ENCODE data around the gene TCF12. TPM values are rescaled to one million over a fixed set of nuclear protein-coding genes. Genes with fewer than 3 reads are reported as not detected.
A peak's percentile ranks its signal among the peaks of the same experiment; 100 is the strongest.

TCF12 gene
- polyA plus RNA-seq, 1 donor = 194 TPM

- DNase-seq = no peak
Observed at GRCh38 chr15:57045741-57046382, 127.4 kb downstream of the TCF12 start.

GRCh38 chr15:57048930-57049549 lies 130.6 kb downstream of the TCF12 start:
- DNase-seq = no peak

- no peak for DNase-seq
Observed at GRCh38 chr15:57053470-57053869, 135.0 kb downstream of the TCF12 start.

GRCh38 chr15:57054204-57054750 lies 135.8 kb downstream of the TCF12 start:
- DNase-seq = peak; percentile 20

GRCh38 chr15:57056357-57056756 lies 137.9 kb downstream of the TCF12 start:
- DNase-seq = no peak

- DNase-seq = no peak
Observed at GRCh38 chr15:57057134-57057930, 138.9 kb downstream of the TCF12 start.

GRCh38 chr15:57059026-57059660 lies 140.7 kb downstream of the TCF12 start:
- no peak for DNase-seq

- DNase-seq = no peak
Observed at GRCh38 chr15:57060799-57061198, 142.4 kb downstream of the TCF12 start.

GRCh38 chr15:57061281-57061680 lies 142.8 kb downstream of the TCF12 start:
- no peak for DNase-seq

GRCh38 chr15:57061696-57062095 lies 143.3 kb downstream of the TCF12 start:
- no peak for DNase-seq

- no peak for DNase-seq
Observed at GRCh38 chr15:57064033-57064432, 145.6 kb downstream of the TCF12 start.

GRCh38 chr15:57069423-57069822 lies 151.0 kb downstream of the TCF12 start:
- no peak for DNase-seq

GRCh38 chr15:57070674-57071073 lies 152.2 kb downstream of the TCF12 start:
- no peak for DNase-seq

GRCh38 chr15:57079446-57079845 lies 161.0 kb downstream of the TCF12 start:
- DNase-seq = no peak

- DNase-seq = no peak
Observed at GRCh38 chr15:57079931-57080620, 161.6 kb downstream of the TCF12 start.

GRCh38 chr15:57082054-57082728 lies 163.7 kb downstream of the TCF12 start:
- no peak for DNase-seq

- DNase-seq = no peak
Observed at GRCh38 chr15:57084192-57084591, 165.7 kb downstream of the TCF12 start.

- no peak for DNase-seq
Observed at GRCh38 chr15:57085267-57085666, 166.8 kb downstream of the TCF12 start.

- DNase-seq = no peak
Observed at GRCh38 chr15:57086857-57087427, 168.5 kb downstream of the TCF12 start.

- no peak for DNase-seq
Observed at GRCh38 chr15:57089815-57090495, 171.5 kb downstream of the TCF12 start.

Measured in left kidney (tissue), 2 donors.